ENCODE data around the gene LYPD6B.

Gene LYPD6B

DNA sequence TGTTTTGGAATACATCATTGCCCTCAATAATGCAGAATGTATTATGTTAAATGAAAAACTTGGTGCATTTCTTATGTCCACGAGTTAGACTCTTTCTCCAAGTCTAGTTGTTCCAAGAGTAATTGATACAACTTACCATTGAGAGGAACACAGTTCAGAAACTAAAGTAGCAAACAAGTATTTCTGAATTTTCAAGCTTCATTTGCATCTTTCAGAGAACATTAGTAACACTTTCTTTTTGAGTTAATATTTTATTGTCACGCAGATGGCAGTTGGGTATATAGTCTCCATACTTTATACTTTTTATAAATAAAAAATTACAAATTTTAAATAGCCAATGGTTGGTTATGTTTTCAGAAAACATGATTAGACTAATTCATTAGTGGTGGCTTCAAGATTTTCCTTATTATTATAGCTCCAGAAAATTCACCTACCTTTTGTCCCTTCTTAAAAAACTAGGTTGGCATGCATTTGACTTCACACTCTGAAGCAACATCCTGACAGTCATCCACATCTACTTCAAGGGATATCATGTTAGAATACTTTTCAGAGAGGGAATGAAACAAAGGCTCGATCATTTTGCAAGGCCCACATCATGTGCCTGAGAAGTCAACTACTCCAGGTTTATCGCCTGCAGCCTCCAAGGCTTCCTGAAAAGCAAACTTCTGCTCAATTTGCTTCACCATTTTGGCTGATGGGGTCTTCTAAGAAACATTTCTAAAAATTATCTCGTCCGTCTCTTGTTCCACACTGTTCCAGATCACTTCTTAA, 29.9 kb downstream of the LYPD6B start:
- H3K9me3 ChIP-seq (ENCODE audit: control insufficient read depth in 2 of 2, low read length in 2 of 2): no peaks in the 10 kb centered on the region
- no peaks in the 10 kb centered on the region for H3K27me3 ChIP-seq (ENCODE audit: control insufficient read depth in 2 of 2, insufficient read depth in 2 of 2, low read length in 2 of 2)
- no peak overlapping the region for H3K27ac ChIP-seq (ENCODE audit: low read depth in 2 of 2, low read length in 2 of 2)
- H3K4me1 ChIP-seq (ENCODE audit: control insufficient read depth in 2 of 2, insufficient read depth in 2 of 2, low read length in 2 of 2): peaks cover 6 to 8% of the 10 kb centered on the region in 2 donors
- H3K9ac ChIP-seq (ENCODE audit: low read depth in 1 of 2, low read length in 2 of 2): no peak overlapping the region
- no peak overlapping the region for H3K4me3 ChIP-seq (ENCODE audit: low read length in 2 of 2)
- no peaks in the 10 kb centered on the region for H3K36me3 ChIP-seq (ENCODE audit: control insufficient read depth in 2 of 2, insufficient read depth in 2 of 2, low read length in 2 of 2)

DNA sequence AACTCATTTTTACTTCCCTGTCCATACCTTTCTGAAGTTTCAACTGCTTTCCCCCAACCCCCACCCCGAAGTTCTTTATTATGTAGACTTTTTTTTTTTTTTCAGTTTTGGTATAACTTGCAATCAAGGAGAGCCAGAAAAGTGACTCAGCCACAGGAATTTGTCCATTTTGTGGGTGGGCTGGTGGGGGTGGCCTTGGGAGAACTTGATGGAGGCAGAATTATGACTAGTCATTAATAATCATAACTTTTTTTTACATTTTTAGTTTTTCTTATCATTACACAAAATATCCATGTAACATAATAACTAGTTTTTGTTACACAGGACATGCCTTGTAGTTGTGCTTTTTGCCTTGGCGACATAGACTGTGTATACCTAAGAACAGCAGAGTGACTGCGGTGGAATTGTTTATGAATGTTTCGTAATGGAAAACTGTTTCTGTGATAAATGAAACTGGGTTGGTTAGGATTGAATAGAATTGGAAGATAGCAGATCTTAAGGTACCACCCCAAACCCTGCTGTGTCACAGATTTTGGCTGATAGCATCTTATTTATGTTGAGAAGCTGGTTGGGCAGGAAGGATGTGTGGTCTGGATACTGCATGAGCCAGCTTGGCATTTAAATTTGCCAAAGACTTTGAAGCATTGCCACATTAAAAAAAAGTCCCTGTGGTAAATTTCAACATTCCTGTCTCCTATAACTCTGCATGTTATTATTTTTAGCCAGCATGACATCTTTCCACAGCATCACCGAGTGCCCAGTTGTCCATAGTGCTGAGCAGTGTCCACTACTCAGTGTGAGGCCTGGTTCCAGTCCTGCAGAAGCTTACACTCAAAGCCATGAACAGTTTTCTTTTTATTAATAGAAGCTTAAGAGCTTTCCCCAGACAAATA, 30.7 kb downstream of the LYPD6B start:
- H3K4me3 ChIP-seq (ENCODE audit: low read length in 2 of 2): no peak overlapping the region
- no peaks in the 10 kb centered on the region for H3K36me3 ChIP-seq (ENCODE audit: control insufficient read depth in 2 of 2, insufficient read depth in 2 of 2, low read length in 2 of 2)
- no peak overlapping the region for H3K9ac ChIP-seq (ENCODE audit: low read depth in 1 of 2, low read length in 2 of 2)
- peaks cover 6 to 8% of the 10 kb centered on the region in 2 donors for H3K4me1 ChIP-seq (ENCODE audit: control insufficient read depth in 2 of 2, insufficient read depth in 2 of 2, low read length in 2 of 2)
- no peaks in the 10 kb centered on the region for H3K9me3 ChIP-seq (ENCODE audit: control insufficient read depth in 2 of 2, low read length in 2 of 2)
- H3K27me3 ChIP-seq (ENCODE audit: control insufficient read depth in 2 of 2, insufficient read depth in 2 of 2, low read length in 2 of 2): no peaks in the 10 kb centered on the region
- no peak overlapping the region for H3K27ac ChIP-seq (ENCODE audit: low read depth in 2 of 2, low read length in 2 of 2)

GRCh38 chr2:149070681-149071320, 32.3 kb downstream of the LYPD6B start:
- no peak overlapping the region for H3K9ac ChIP-seq (ENCODE audit: low read depth in 1 of 2, low read length in 2 of 2)
- H3K27ac ChIP-seq (ENCODE audit: low read depth in 2 of 2, low read length in 2 of 2): no peak overlapping the region
- H3K36me3 ChIP-seq (ENCODE audit: control insufficient read depth in 2 of 2, insufficient read depth in 2 of 2, low read length in 2 of 2): no peaks in the 10 kb centered on the region
- peaks cover 0 to 2% of the 10 kb centered on the region in 2 donors for H3K27me3 ChIP-seq (ENCODE audit: control insufficient read depth in 2 of 2, insufficient read depth in 2 of 2, low read length in 2 of 2)
- no peaks in the 10 kb centered on the region for H3K9me3 ChIP-seq (ENCODE audit: control insufficient read depth in 2 of 2, low read length in 2 of 2)
- no peaks in the 10 kb centered on the region for H3K4me1 ChIP-seq (ENCODE audit: control insufficient read depth in 2 of 2, insufficient read depth in 2 of 2, low read length in 2 of 2)
- no peak overlapping the region for H3K4me3 ChIP-seq (ENCODE audit: low read length in 2 of 2)

GRCh38 chr2:149075105-149075504, 36.6 kb downstream of the LYPD6B start:
- Histone ChIP-seq H3K9ac (ENCODE audit: low read depth in 1 of 2, low read length in 2 of 2) (peak overlapping the region in 1 of 2 donors; percentile 10), H3K27ac (ENCODE audit: low read depth in 2 of 2, low read length in 2 of 2) (no peak overlapping the region), H3K4me3 (ENCODE audit: low read length in 2 of 2) (no peak overlapping the region), H3K4me1 (ENCODE audit: control insufficient read depth in 2 of 2, insufficient read depth in 2 of 2, low read length in 2 of 2) (no peaks in the 10 kb centered on the region), H3K36me3 (ENCODE audit: control insufficient read depth in 2 of 2, insufficient read depth in 2 of 2, low read length in 2 of 2) (no peaks in the 10 kb centered on the region), H3K27me3 (ENCODE audit: control insufficient read depth in 2 of 2, insufficient read depth in 2 of 2, low read length in 2 of 2) (peaks cover 0 to 2% of the 10 kb centered on the region in 2 donors), H3K9me3 (ENCODE audit: control insufficient read depth in 2 of 2, low read length in 2 of 2) (no peaks in the 10 kb centered on the region)

- Histone ChIP-seq H3K4me1 (ENCODE audit: control insufficient read depth in 2 of 2, insufficient read depth in 2 of 2, low read length in 2 of 2) (no peaks in the 10 kb centered on the region), H3K9me3 (ENCODE audit: control insufficient read depth in 2 of 2, low read length in 2 of 2) (no peaks in the 10 kb centered on the region), H3K27me3 (ENCODE audit: control insufficient read depth in 2 of 2, insufficient read depth in 2 of 2, low read length in 2 of 2) (peaks cover 0 to 2% of the 10 kb centered on the region in 2 donors), H3K27ac (ENCODE audit: low read depth in 2 of 2, low read length in 2 of 2) (no peak overlapping the region), H3K9ac (ENCODE audit: low read depth in 1 of 2, low read length in 2 of 2) (no peak overlapping the region), H3K36me3 (ENCODE audit: control insufficient read depth in 2 of 2, insufficient read depth in 2 of 2, low read length in 2 of 2) (no peaks in the 10 kb centered on the region), H3K4me3 (ENCODE audit: low read length in 2 of 2) (no peak overlapping the region)
Measured at GRCh38 chr2:149075853-149076252, 37.4 kb downstream of the LYPD6B start.

- Histone ChIP-seq H3K36me3 (ENCODE audit: control insufficient read depth in 2 of 2, insufficient read depth in 2 of 2, low read length in 2 of 2) (no peaks in the 10 kb centered on the region), H3K4me1 (ENCODE audit: control insufficient read depth in 2 of 2, insufficient read depth in 2 of 2, low read length in 2 of 2) (no peaks in the 10 kb centered on the region), H3K9ac (ENCODE audit: low read depth in 1 of 2, low read length in 2 of 2) (no peak overlapping the region), H3K4me3 (ENCODE audit: low read length in 2 of 2) (no peak overlapping the region), H3K27ac (ENCODE audit: low read depth in 2 of 2, low read length in 2 of 2) (no peak overlapping the region), H3K27me3 (ENCODE audit: control insufficient read depth in 2 of 2, insufficient read depth in 2 of 2, low read length in 2 of 2) (peaks cover 0 to 2% of the 10 kb centered on the region in 2 donors), H3K9me3 (ENCODE audit: control insufficient read depth in 2 of 2, low read length in 2 of 2) (no peaks in the 10 kb centered on the region)
Measured at GRCh38 chr2:149076863-149077412, 38.4 kb downstream of the LYPD6B start.

GRCh38 chr2:149077861-149078260, 39.4 kb downstream of the LYPD6B start:
- Histone ChIP-seq H3K36me3 (ENCODE audit: control insufficient read depth in 2 of 2, insufficient read depth in 2 of 2, low read length in 2 of 2) (no peaks in the 10 kb centered on the region), H3K4me1 (ENCODE audit: control insufficient read depth in 2 of 2, insufficient read depth in 2 of 2, low read length in 2 of 2) (no peaks in the 10 kb centered on the region), H3K9me3 (ENCODE audit: control insufficient read depth in 2 of 2, low read length in 2 of 2) (no peaks in the 10 kb centered on the region), H3K4me3 (ENCODE audit: low read length in 2 of 2) (no peak overlapping the region), H3K9ac (ENCODE audit: low read depth in 1 of 2, low read length in 2 of 2) (no peak overlapping the region), H3K27ac (ENCODE audit: low read depth in 2 of 2, low read length in 2 of 2) (no peak overlapping the region), H3K27me3 (ENCODE audit: control insufficient read depth in 2 of 2, insufficient read depth in 2 of 2, low read length in 2 of 2) (peaks cover 0 to 2% of the 10 kb centered on the region in 2 donors)

GRCh38 chr2:149080099-149080498, 41.6 kb downstream of the LYPD6B start:
- Histone ChIP-seq H3K4me3 (ENCODE audit: low read length in 2 of 2) (no peak overlapping the region), H3K9ac (ENCODE audit: low read depth in 1 of 2, low read length in 2 of 2) (no peak overlapping the region), H3K36me3 (ENCODE audit: control insufficient read depth in 2 of 2, insufficient read depth in 2 of 2, low read length in 2 of 2) (no peaks in the 10 kb centered on the region), H3K9me3 (ENCODE audit: control insufficient read depth in 2 of 2, low read length in 2 of 2) (no peaks in the 10 kb centered on the region), H3K27me3 (ENCODE audit: control insufficient read depth in 2 of 2, insufficient read depth in 2 of 2, low read length in 2 of 2) (peaks cover 0 to 2% of the 10 kb centered on the region in 2 donors), H3K27ac (ENCODE audit: low read depth in 2 of 2, low read length in 2 of 2) (no peak overlapping the region), H3K4me1 (ENCODE audit: control insufficient read depth in 2 of 2, insufficient read depth in 2 of 2, low read length in 2 of 2) (no peaks in the 10 kb centered on the region)

DNA sequence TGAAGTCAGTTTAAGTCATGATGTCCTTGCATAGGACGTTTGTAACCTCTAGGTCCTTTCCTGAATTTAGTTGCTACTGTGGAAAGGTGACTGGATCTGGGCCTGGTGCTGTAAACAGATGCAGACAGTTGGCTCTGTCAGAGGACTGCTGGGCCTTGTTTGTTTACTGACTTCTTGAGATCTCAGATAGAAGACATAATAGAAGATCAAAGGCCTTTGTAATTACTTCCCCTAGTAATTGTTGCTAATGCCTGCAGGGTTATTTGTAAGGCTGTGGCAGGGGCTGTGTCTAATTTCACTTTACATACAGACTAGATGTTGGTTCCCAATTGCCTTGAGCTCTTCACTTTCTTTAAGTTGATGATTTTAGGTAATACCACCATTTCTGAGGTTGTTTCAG, 42.5 kb downstream of the LYPD6B start:
- Histone ChIP-seq H3K4me3 (ENCODE audit: low read length in 2 of 2) (no peak overlapping the region), H3K36me3 (ENCODE audit: control insufficient read depth in 2 of 2, insufficient read depth in 2 of 2, low read length in 2 of 2) (no peaks in the 10 kb centered on the region), H3K9me3 (ENCODE audit: control insufficient read depth in 2 of 2, low read length in 2 of 2) (no peaks in the 10 kb centered on the region), H3K27me3 (ENCODE audit: control insufficient read depth in 2 of 2, insufficient read depth in 2 of 2, low read length in 2 of 2) (no peaks in the 10 kb centered on the region), H3K4me1 (ENCODE audit: control insufficient read depth in 2 of 2, insufficient read depth in 2 of 2, low read length in 2 of 2) (no peaks in the 10 kb centered on the region), H3K9ac (ENCODE audit: low read depth in 1 of 2, low read length in 2 of 2) (no peak overlapping the region), H3K27ac (ENCODE audit: low read depth in 2 of 2, low read length in 2 of 2) (no peak overlapping the region)

All from mucosa of rectum (tissue), 2 donors.